SK-N-SH (cell line): ENCODE measurements around the gene KLRC1.
"Not testable (repeated sequence)": the region's sequence is repeated elsewhere in the genome, so short reads cannot be mapped to it uniquely, and the experiment has no call there.

Experiments
- TAF1 ChIP-seq: IDR thresholded peaks from 2 replicates; pipeline ENCODE4 v1.6.1; 2012; ENCODE audit warnings: low read depth, mild to moderate bottlenecking, low read length, moderate library complexity, borderline replicate concordance
- TF ChIP-seq, protein P1 (sequence below): fragments of 150-350 bp; IDR thresholded peaks from 2 replicates; pipeline ENCODE4 v1.6.1; 2017; ENCODE audit warnings: antibody characterized with exemption, low read length, low read depth, borderline replicate concordance
- TF ChIP-seq, protein P2 (sequence below): fragments of 200-600 bp; sonication (generic); IDR thresholded peaks from 2 replicates; pipeline ENCODE4 v1.6.1; 2017; ENCODE audit warnings: antibody characterized with exemption, mild to moderate bottlenecking, moderate library complexity
- TF ChIP-seq, protein P3 (sequence below): IDR thresholded peaks from 2 replicates; pipeline ENCODE4 v1.4.0; 2012; ENCODE audit warnings: low read depth, borderline replicate concordance
- TF ChIP-seq, protein P4 (sequence below): IDR thresholded peaks from 2 replicates; pipeline ENCODE4 v1.6.1; 2012; ENCODE audit warnings: mild to moderate bottlenecking, low read depth, low read length, moderate library complexity

DNA sequence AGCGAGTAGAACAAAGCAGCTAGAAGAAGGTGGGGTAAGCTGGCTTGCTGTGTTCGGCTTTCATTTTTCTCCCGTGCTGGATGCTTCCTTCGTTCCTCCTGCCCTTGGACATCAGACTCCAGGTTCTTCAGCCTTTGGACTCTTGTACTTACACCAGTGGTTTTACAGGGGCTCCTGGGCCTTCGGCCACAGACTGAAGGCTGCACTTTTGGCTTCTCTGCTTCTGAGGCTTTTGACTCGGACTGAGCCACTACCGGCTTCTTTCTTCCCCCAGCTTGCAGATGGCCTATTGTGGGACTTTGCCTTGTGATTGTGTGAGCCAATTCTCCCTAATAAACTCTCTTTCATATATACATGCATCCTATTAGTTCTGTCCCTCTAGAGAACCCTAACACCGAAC, 27.2 kb downstream of the KLRC1 start:
- TF ChIP-seq, protein P1, sequence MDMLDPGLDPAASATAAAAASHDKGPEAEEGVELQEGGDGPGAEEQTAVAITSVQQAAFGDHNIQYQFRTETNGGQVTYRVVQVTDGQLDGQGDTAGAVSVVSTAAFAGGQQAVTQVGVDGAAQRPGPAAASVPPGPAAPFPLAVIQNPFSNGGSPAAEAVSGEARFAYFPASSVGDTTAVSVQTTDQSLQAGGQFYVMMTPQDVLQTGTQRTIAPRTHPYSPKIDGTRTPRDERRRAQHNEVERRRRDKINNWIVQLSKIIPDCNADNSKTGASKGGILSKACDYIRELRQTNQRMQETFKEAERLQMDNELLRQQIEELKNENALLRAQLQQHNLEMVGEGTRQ = not testable (repeated sequence)
- TF ChIP-seq, protein P2, sequence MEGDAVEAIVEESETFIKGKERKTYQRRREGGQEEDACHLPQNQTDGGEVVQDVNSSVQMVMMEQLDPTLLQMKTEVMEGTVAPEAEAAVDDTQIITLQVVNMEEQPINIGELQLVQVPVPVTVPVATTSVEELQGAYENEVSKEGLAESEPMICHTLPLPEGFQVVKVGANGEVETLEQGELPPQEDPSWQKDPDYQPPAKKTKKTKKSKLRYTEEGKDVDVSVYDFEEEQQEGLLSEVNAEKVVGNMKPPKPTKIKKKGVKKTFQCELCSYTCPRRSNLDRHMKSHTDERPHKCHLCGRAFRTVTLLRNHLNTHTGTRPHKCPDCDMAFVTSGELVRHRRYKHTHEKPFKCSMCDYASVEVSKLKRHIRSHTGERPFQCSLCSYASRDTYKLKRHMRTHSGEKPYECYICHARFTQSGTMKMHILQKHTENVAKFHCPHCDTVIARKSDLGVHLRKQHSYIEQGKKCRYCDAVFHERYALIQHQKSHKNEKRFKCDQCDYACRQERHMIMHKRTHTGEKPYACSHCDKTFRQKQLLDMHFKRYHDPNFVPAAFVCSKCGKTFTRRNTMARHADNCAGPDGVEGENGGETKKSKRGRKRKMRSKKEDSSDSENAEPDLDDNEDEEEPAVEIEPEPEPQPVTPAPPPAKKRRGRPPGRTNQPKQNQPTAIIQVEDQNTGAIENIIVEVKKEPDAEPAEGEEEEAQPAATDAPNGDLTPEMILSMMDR = not testable (repeated sequence)
- TF ChIP-seq, protein P3, sequence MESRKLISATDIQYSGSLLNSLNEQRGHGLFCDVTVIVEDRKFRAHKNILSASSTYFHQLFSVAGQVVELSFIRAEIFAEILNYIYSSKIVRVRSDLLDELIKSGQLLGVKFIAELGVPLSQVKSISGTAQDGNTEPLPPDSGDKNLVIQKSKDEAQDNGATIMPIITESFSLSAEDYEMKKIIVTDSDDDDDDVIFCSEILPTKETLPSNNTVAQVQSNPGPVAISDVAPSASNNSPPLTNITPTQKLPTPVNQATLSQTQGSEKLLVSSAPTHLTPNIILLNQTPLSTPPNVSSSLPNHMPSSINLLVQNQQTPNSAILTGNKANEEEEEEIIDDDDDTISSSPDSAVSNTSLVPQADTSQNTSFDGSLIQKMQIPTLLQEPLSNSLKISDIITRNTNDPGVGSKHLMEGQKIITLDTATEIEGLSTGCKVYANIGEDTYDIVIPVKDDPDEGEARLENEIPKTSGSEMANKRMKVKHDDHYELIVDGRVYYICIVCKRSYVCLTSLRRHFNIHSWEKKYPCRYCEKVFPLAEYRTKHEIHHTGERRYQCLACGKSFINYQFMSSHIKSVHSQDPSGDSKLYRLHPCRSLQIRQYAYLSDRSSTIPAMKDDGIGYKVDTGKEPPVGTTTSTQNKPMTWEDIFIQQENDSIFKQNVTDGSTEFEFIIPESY = not testable (repeated sequence)
- TF ChIP-seq, protein P4, sequence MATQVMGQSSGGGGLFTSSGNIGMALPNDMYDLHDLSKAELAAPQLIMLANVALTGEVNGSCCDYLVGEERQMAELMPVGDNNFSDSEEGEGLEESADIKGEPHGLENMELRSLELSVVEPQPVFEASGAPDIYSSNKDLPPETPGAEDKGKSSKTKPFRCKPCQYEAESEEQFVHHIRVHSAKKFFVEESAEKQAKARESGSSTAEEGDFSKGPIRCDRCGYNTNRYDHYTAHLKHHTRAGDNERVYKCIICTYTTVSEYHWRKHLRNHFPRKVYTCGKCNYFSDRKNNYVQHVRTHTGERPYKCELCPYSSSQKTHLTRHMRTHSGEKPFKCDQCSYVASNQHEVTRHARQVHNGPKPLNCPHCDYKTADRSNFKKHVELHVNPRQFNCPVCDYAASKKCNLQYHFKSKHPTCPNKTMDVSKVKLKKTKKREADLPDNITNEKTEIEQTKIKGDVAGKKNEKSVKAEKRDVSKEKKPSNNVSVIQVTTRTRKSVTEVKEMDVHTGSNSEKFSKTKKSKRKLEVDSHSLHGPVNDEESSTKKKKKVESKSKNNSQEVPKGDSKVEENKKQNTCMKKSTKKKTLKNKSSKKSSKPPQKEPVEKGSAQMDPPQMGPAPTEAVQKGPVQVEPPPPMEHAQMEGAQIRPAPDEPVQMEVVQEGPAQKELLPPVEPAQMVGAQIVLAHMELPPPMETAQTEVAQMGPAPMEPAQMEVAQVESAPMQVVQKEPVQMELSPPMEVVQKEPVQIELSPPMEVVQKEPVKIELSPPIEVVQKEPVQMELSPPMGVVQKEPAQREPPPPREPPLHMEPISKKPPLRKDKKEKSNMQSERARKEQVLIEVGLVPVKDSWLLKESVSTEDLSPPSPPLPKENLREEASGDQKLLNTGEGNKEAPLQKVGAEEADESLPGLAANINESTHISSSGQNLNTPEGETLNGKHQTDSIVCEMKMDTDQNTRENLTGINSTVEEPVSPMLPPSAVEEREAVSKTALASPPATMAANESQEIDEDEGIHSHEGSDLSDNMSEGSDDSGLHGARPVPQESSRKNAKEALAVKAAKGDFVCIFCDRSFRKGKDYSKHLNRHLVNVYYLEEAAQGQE = not testable (repeated sequence)
- not testable (repeated sequence) for TF ChIP-seq TAF1
